HUES6 (cell line): ENCODE data around the gene ELAVL1.
"Not testable (repeated sequence)": the region's sequence is repeated elsewhere in the genome, so short reads cannot be mapped to it uniquely, and the experiment has no call there.

Experiments
- H3K27ac ChIP-seq: 2 replicates; pipeline ENCODE4 v1.7.0; 2013; ENCODE audit warnings: low read depth, mild to moderate bottlenecking, low read length, inconsistent platforms
- H3K27me3 ChIP-seq: 2 replicates; pipeline ENCODE4 v1.6.1; 2013; ENCODE audit warnings: low read length; ENCODE audit not compliant: control insufficient read depth, insufficient read depth
- H3K36me3 ChIP-seq: 2 replicates; pipeline ENCODE4 v1.6.1; 2013; ENCODE audit warnings: low read length; ENCODE audit not compliant: control insufficient read depth, insufficient read depth
- H3K4me1 ChIP-seq: 2 replicates; pipeline ENCODE4 v1.6.1; 2013; ENCODE audit warnings: low read length; ENCODE audit not compliant: control insufficient read depth, insufficient read depth
- H3K4me3 ChIP-seq: 2 replicates; pipeline ENCODE4 v1.5.1; 2013; ENCODE audit warnings: low read depth, low read length
- H3K9ac ChIP-seq: one replicate; pipeline ENCODE4 v1.6.1; 2013; ENCODE audit warnings: mild to moderate bottlenecking, low read length
- H3K9me3 ChIP-seq: 2 replicates; pipeline ENCODE4 v1.6.1; 2013; ENCODE audit warnings: low read depth, low read length; ENCODE audit not compliant: control insufficient read depth, insufficient read depth

ELAVL1 gene

DNA sequence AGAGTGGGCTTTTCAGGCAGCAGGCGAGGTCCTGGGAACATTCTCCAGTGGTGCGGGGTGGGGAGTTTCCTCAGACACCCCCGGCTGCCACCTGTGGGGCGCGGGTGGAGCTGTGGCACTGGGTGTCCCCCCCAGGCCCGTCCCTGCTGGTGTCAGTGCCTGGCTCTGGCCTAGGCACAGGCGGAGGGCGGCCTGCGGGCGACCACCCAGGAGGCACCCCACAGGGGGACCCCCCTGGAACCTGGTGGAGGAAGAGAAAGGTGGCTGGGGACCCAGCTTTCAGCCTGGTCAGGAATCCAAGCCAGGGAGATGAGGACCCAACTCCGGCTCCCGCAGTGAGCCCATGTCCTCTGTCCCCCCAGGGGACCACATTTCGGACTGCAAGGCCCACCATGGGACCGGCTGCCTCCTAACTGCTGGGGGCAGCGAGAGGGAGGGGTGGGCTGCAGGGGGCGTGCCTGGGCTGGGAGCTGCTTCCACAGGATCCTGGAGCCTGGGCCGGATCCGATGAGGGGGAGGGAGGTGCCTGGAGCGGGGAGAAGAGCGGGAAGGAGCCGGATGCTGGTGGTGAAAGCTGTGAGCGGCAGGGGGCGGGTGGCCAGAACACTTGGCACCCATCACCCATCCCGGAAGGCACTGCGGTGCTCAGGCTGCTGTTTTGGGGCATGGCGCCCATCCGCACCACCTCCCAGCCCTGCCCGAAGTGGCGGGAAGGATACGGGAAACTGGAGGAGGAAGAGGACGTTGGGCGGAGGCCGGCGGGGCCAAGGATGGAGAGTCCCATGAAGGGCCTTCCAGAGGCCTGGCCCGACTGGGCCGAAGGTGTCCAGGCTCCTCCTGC is 74.0 kb downstream of the ELAVL1 start:
- Histone ChIP-seq H3K4me1 (peaks cover 3% of the 10 kb centered on the region; the same call in 1 of the 2 replicates), H3K9ac (no peak overlapping the region), H3K36me3 (peaks cover 68% of the 10 kb centered on the region), H3K27ac (no peak overlapping the region), H3K27me3 (no peaks in the 10 kb centered on the region), H3K4me3 (no peak overlapping the region), H3K9me3 (no peaks in the 10 kb centered on the region)

DNA sequence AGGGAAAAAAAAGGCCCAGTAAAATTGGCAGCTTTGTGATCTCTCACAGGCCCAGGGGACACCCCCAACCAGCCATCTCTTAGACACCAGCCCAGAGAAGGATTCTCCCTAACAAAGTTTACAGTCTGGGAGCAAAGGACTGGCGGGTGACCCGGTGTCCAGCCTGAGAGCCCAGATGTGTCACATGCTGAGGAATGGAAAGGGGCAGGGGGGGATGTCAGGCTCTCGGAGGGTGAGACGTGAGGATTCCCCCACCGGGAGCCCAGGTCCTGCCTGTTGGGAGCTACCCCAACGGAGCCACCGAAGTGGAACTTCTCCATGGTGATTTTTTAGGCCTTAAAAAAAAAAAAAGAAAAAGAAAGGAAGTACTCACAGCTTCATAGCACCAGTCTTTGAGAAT is 74.7 kb downstream of the ELAVL1 start:
- Histone ChIP-seq H3K9ac (no peak overlapping the region), H3K27me3 (no peaks in the 10 kb centered on the region), H3K27ac (no peak overlapping the region), H3K4me3 (no peak overlapping the region), H3K9me3 (no peaks in the 10 kb centered on the region), H3K36me3 (peaks cover 61% of the 10 kb centered on the region), H3K4me1 (peaks cover 3% of the 10 kb centered on the region; the same call in 1 of the 2 replicates)

DNA sequence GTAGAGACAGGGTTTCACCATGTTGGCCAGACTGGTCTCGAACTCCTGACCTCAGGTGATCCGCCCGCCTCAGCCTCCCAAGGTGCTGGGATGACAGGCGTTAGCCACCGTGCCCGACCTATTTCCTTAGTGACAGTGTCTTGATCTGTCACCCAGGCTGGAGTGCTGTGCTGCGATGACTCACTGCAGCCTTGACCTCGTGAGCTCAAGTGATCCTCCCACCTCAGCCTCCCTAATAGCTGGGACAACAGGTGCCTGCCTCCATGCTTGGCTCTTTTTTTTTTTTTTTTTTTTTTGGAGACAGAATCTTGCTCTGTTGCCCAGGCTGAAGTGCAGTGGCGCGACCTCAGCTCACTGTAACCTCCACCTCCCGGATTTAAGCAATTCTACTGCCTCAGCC is 75.4 kb downstream of the ELAVL1 start:
- H3K27me3 ChIP-seq, H3K27ac ChIP-seq, H3K9ac ChIP-seq, H3K4me1 ChIP-seq, H3K9me3 ChIP-seq, H3K4me3 ChIP-seq: not testable (repeated sequence)
- H3K36me3 ChIP-seq, result peaks cover 53% of the 10 kb centered on the region

- Histone ChIP-seq H3K4me1 (peaks cover 6% of the 10 kb centered on the region; the same call in 1 of the 2 replicates), H3K9ac (no peak overlapping the region), H3K27ac (no peak overlapping the region), H3K9me3 (no peaks in the 10 kb centered on the region), H3K4me3 (no peak overlapping the region), H3K27me3 (no peaks in the 10 kb centered on the region), H3K36me3 (peaks cover 43% of the 10 kb centered on the region)
Measured at GRCh38 chr19:7928741-7929701, 76.4 kb downstream of the ELAVL1 start.

GRCh38 chr19:7928334-7928706 is 77.1 kb downstream of the ELAVL1 start:
- no peaks in the 10 kb centered on the region for H3K27me3 ChIP-seq
- H3K4me3 ChIP-seq, result no peak overlapping the region
- no peaks in the 10 kb centered on the region for H3K9me3 ChIP-seq
- peaks cover 36% of the 10 kb centered on the region for H3K36me3 ChIP-seq
- no peak overlapping the region for H3K9ac ChIP-seq
- no peak overlapping the region for H3K27ac ChIP-seq
- H3K4me1 ChIP-seq, result peaks cover 6% of the 10 kb centered on the region; the same call in 1 of the 2 replicates

GRCh38 chr19:7927605-7928333 is 77.7 kb downstream of the ELAVL1 start:
- H3K36me3 ChIP-seq, result peaks cover 31% of the 10 kb centered on the region

DNA sequence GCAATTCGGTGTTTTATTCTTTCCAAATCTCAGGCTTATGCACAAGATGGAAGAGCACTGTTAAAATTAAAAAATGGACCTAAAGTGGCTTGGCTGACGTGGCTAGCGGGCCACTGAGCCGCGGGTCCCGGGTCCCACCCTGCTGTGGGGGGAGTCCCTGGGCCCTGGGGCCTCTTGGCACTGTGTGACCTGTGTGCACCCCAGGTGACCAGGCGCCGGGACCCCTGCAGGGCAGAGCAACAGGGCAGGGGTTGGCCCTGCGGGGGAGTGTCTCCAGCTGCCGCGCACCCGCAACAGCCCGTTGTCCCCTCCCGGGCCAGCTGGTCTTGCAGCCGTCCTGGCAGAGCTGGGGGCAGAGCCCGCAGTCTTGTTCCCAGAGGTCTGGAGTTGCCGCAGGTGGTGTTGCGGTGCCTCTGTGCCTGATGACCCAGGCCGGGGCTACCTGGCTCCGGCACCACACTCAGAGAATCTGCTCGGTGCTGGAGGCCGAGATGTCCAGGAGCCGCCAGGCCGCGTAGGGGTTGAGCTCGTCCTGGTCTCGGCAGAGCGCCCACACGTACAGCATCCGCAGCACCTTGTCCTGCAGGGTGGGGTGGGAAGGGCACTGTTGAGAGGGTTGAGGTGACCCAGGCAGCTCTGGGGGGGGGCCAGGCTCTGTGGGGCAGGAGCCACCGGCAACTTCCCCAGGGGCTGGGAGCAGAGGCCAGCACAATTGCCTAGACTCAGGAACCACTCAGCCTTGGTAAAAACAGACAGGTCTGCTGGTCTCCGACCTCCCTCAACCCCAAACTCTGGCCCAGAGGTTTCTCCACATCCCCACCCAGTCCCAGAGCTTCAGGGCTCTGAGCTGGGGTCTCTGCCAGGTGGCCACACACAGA is 78.5 kb downstream of the ELAVL1 start:
- peaks cover 28% of the 10 kb centered on the region for H3K36me3 ChIP-seq
- H3K4me3 ChIP-seq, result no peak overlapping the region
- no peaks in the 10 kb centered on the region for H3K27me3 ChIP-seq
- peaks cover 6% of the 10 kb centered on the region; the same call in 1 of the 2 replicates for H3K4me1 ChIP-seq
- H3K27ac ChIP-seq, result no peak overlapping the region
- H3K9ac ChIP-seq, result peak overlapping the region; percentile 9
- H3K9me3 ChIP-seq, result no peaks in the 10 kb centered on the region

More at GRCh38 chr19:7927605-7928333, 77.7 kb downstream of the ELAVL1 start:
- Histone ChIP-seq H3K9ac (peak overlapping the region; percentile 9), H3K9me3 (no peaks in the 10 kb centered on the region), H3K27ac (no peak overlapping the region), H3K4me1 (peaks cover 6% of the 10 kb centered on the region; the same call in 1 of the 2 replicates), H3K27me3 (no peaks in the 10 kb centered on the region), H3K4me3 (no peak overlapping the region)

- H3K9ac ChIP-seq, result peak within 1 kb of the TSS; percentile 34
- no peaks in the 10 kb centered on the region for H3K9me3 ChIP-seq
- H3K4me1 ChIP-seq, result peaks cover 8% of the 10 kb centered on the region; the same call in 1 of the 2 replicates
- H3K36me3 ChIP-seq, result peaks cover 20% of the 10 kb centered on the region
- peak within 1 kb of the TSS; percentile 56 for H3K4me3 ChIP-seq
- H3K27me3 ChIP-seq, result no peaks in the 10 kb centered on the region
- H3K27ac ChIP-seq, result no peak within 1 kb of the TSS
Measured at GRCh38 chr19:7926021-7926726, 79.3 kb downstream of the ELAVL1 start, which contains the start of gene CTXN1. CTXN1 (minus strand) TSS chr19:7926135; CDS start chr19:7925538, 597 bp downstream.

GRCh38 chr19:7925171-7925851 is 80.1 kb downstream of the ELAVL1 start:
- Histone ChIP-seq H3K9ac (no peak overlapping the region), H3K36me3 (peaks cover 11% of the 10 kb centered on the region), H3K9me3 (no peaks in the 10 kb centered on the region), H3K27ac (no peak overlapping the region), H3K4me3 (peak overlapping the region; percentile 56), H3K4me1 (peaks cover 11% of the 10 kb centered on the region; the same call in 1 of the 2 replicates), H3K27me3 (no peaks in the 10 kb centered on the region)
